Gastrocnemius medialis (tissue), 4 donors: Measurements from ENCODE around the gene GRIK4. TPM values are rescaled to one million over a fixed set of nuclear protein-coding genes. Genes with fewer than 3 reads are reported as not detected.

ENCODE experiments used
- ATAC-seq, 2 donors: fragments of 150-250 bp; one replicate each; pipeline ENCODE4 v1.9.1; 2016
- DNase-seq, 2 donors: peaks; one replicate each; pipeline ENCODE4 v3.0.0-alpha.2; 2019
- H3K27ac ChIP-seq, 4 donors: fragments of 200-600 bp; sonication (generic); 1 replicate in 1 of 4; 2 replicates in 3 of 4; pipeline ENCODE4 v1.5.1; 2016 to 2018; ENCODE audit warnings: mild to moderate bottlenecking in 2 of 4, moderate library complexity in 1 of 4
- H3K27me3 ChIP-seq, 3 donors: fragments of 200-600 bp; sonication (generic) in 2 of 3; 1 replicate in 1 of 3; 2 replicates in 2 of 3; pipeline versions ENCODE4 v1.5.1 to v1.6.0; 2016 to 2019; ENCODE audit warnings: mild to moderate bottlenecking in 1 of 3, moderate library complexity in 1 of 3
- H3K36me3 ChIP-seq, 2 donors: fragments of 200-600 bp; sonication (generic) in 1 of 2; one replicate each; pipeline ENCODE4 v1.5.1; 2017 to 2018
- H3K4me1 ChIP-seq, 2 donors: fragments of 200-600 bp; sonication (generic) in 1 of 2; one replicate each; pipeline ENCODE4 v1.5.1; 2016 to 2017; ENCODE audit warnings: mild to moderate bottlenecking in 2 of 2
- H3K4me3 ChIP-seq, 4 donors: fragments of 200-600 bp; sonication (generic) in 3 of 4; 1 replicate in 1 of 4; 2 replicates in 3 of 4; pipeline ENCODE4 v1.5.1; 2016 to 2019; ENCODE audit warnings: mild to moderate bottlenecking in 2 of 4
- H3K9me3 ChIP-seq, 3 donors: fragments of 200-600 bp; sonication (generic) in 2 of 3; 1 replicate in 1 of 3; 2 replicates in 2 of 3; pipeline ENCODE4 v1.5.1; 2016 to 2019
- CTCF ChIP-seq, 5 experiments: fragments of 450-650 bp in 3 of 5; fragments of 200-600 bp in 2 of 5; sonication (generic) in 2 of 5; IDR thresholded peaks in 4 of 5; conservative IDR thresholded peaks in 1 of 5; 1 replicate in 4 of 5; 2 replicates in 1 of 5; pipeline ENCODE4 v1.5.1; 2016 to 2019; ENCODE audit warnings: antibody characterized with exemption in 5 of 5, mild to moderate bottlenecking in 3 of 5, moderate library complexity in 3 of 5
- POLR2A ChIP-seq, 2 donors: fragments of 450-650 bp; IDR thresholded peaks; one replicate each; pipeline ENCODE4 v1.6.1; 2017; ENCODE audit warnings: antibody characterized with exemption in 2 of 2, mild to moderate bottlenecking in 2 of 2, moderate library complexity in 2 of 2
- in situ Hi-C, 4 donors: fragments of 200-750 bp; cut with MboI; loops; one replicate each; pipeline versions ENCODE4 v1.15.0 to v1.8.0; 2017; ENCODE audit warnings: low sequenced_read_pairs in 4 of 4
- intact Hi-C: fragments of 100-400 bp; cut with DNase I; formaldehyde crosslinking; loops from one replicate; pipeline ENCODE4 v1.15.1; 2023; ENCODE audit warnings: low total_unique reads
- total RNA-seq, 4 donors: library from RNA; depleted of rRNA; stranded (reverse); fragments of >200 nt; gene quantifications; one replicate each; pipeline versions ENCODE4 v1.1.0 to v1.2.3, GENCODE V29; 2016

Gene GRIK4
- total RNA-seq, 4 donors from 2014 or later: 0.42 TPM; not detected in 3

DNA sequence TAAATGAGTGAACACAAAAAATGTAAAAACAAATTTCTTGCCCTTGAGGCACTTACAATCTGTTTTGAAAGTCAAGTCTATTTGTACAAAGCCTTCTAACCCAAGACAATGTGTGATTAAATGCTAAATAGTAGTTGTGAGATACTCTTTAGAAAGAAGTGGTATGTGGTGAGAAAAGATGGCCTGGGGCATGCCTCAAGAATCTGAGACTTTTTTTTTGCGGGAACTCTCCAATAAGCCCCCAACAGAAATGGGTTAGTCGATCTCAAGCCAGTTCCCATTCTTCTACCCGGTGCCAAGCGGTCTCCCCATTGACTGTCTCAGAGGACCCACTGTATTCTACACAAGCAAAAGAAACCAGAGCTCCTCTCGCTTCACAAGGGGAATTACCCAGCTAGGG is 485.4 kb downstream of the GRIK4 start:
- H3K27me3 ChIP-seq: peaks cover 0 to 4% (median 0%) of the 10 kb centered on the region in 3 donors
- intact Hi-C loops: no loop called here

DNA sequence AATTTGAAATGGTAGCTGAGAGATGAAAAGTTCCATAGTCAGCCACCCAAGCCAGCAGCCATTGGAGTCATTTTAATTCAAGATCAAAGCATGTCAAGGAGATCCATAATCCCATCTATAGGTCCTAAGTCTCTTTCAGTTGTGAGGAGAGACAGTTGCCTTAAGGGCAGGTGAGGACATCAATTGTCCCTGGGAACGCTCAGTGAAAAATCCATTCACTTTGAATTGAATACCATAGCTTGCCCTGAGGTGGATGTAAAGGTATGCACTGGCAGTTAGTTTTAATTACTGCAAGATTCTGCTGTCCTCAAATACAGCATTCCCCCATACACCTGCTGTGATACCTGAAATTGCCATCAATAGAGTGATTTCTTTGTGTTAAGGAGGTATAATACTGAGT is 487.0 kb downstream of the GRIK4 start:
- in situ Hi-C loops (no loop called here), intact Hi-C loops (no loop called here)
- H3K27ac ChIP-seq: no peak overlapping the region
- ATAC-seq (no peak), DNase-seq (no peak)
- H3K4me1 ChIP-seq: no peaks in the 10 kb centered on the region
- peaks cover 0 to 4% (median 0%) of the 10 kb centered on the region in 3 donors for H3K27me3 ChIP-seq
- H3K4me3 ChIP-seq: no peak overlapping the region
- no peaks in the 10 kb centered on the region for H3K36me3 ChIP-seq
- TF ChIP-seq POLR2A (IDR thresholded peaks at IDR 0.05): no peak
- TF ChIP-seq CTCF (IDR thresholded peaks at IDR 0.05 in 4 of 5, conservative IDR thresholded peaks at IDR 0.05 in 1 of 5): no peak
- no peaks in the 10 kb centered on the region for H3K9me3 ChIP-seq

More for the DNA sequence above, 485.4 kb downstream of the GRIK4 start:
- ATAC-seq: no peak
- in situ Hi-C loops: no loop called here
- Histone ChIP-seq H3K36me3 (no peaks in the 10 kb centered on the region), H3K9me3 (no peaks in the 10 kb centered on the region), H3K27ac (no peak overlapping the region), H3K4me1 (no peaks in the 10 kb centered on the region), H3K4me3 (no peak overlapping the region)
- no peak for DNase-seq
- TF ChIP-seq CTCF (IDR thresholded peaks at IDR 0.05 in 4 of 5, conservative IDR thresholded peaks at IDR 0.05 in 1 of 5): no peak
- no peak for TF ChIP-seq POLR2A (IDR thresholded peaks at IDR 0.05)

DNA sequence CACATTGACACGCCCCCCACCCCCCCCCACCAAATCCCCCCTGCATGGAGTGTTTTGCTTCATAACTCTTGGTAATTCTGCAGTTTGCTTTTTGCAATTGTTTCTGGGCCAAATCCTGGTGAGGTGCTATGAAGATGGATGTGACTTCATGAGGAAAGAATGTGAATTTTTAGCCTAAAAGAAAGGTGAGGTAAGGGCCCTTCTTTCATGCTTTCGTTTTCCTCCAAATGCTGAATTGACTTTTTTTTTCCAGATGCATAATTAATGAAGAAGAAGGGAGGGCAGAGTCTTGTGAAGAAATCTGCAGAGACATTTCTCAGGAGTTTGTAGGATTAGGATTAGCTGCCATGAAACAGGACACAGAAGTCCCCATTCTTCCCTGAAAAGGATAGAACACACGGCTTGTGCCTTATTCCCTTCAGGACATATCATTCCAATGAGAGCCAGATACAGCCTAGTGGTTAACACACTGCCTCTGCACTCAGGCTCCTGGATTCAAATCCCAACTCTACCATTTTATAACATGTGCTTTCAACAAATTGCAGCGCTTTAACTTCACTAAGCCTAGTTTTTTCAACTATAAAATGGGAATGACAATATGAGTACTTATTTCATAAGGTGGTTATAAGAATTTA is 492.8 kb downstream of the GRIK4 start:
- TF ChIP-seq CTCF (IDR thresholded peaks at IDR 0.05 in 4 of 5, conservative IDR thresholded peaks at IDR 0.05 in 1 of 5) (no peak), POLR2A (IDR thresholded peaks at IDR 0.05) (no peak)
- DNase-seq (no peak), ATAC-seq (no peak)
- Histone ChIP-seq H3K27ac (no peak overlapping the region), H3K36me3 (no peaks in the 10 kb centered on the region), H3K4me3 (no peak overlapping the region), H3K27me3 (no peaks in the 10 kb centered on the region), H3K9me3 (no peaks in the 10 kb centered on the region), H3K4me1 (no peaks in the 10 kb centered on the region)
- intact Hi-C loops: no loop called here
- in situ Hi-C loops: no loop called here

GRCh38 chr11:121006922-121007321 is 495.4 kb downstream of the GRIK4 start:
- no peaks in the 10 kb centered on the region for H3K36me3 ChIP-seq
- H3K9me3 ChIP-seq: no peaks in the 10 kb centered on the region
- intact Hi-C loops: no loop called here
- H3K27ac ChIP-seq: no peak overlapping the region
- TF ChIP-seq CTCF (IDR thresholded peaks at IDR 0.05 in 4 of 5, conservative IDR thresholded peaks at IDR 0.05 in 1 of 5) (no peak), POLR2A (IDR thresholded peaks at IDR 0.05) (no peak)
- in situ Hi-C loops: no loop called here
- ATAC-seq: no peak
- no peak for DNase-seq
- no peaks in the 10 kb centered on the region for H3K27me3 ChIP-seq
- H3K4me1 ChIP-seq: no peaks in the 10 kb centered on the region
- H3K4me3 ChIP-seq: no peak overlapping the region

DNA sequence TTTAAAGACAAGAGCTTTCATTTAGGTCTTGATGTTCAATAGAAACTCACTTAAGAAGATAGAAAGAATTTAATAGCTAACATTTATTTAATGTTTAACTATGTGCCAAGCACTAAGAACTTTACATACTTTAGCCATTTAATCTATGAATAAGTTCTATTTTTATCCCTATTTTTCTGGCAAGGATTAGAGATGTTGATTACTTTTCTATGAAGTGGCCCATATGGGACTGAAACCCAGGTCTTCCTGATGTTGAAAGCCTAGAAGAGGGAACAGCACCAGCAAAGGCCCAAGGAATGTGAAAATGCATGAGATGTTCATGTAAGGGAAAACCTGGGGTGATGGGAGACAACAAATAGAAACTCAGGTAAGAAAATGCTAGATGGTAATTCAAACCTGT is 497.0 kb downstream of the GRIK4 start:
- intact Hi-C loops: no loop called here
- DNase-seq: no peak
- in situ Hi-C loops: no loop called here
- H3K27ac ChIP-seq: no peak overlapping the region
- no peaks in the 10 kb centered on the region for H3K36me3 ChIP-seq
- no peaks in the 10 kb centered on the region for H3K4me1 ChIP-seq
- no peaks in the 10 kb centered on the region for H3K9me3 ChIP-seq
- no peak overlapping the region for H3K4me3 ChIP-seq
- TF ChIP-seq CTCF (IDR thresholded peaks at IDR 0.05 in 4 of 5, conservative IDR thresholded peaks at IDR 0.05 in 1 of 5): no peak
- no peak for ATAC-seq
- H3K27me3 ChIP-seq: no peaks in the 10 kb centered on the region
